IMR-90 (cell line): ENCODE data around the gene KLK11. TPM values are rescaled to one million over a fixed set of nuclear protein-coding genes. Genes with fewer than 3 reads are reported as not detected.
A peak's percentile ranks its signal among the peaks of the same experiment; 100 is the strongest.

Source experiments
- ATAC-seq: fragments of 200-7000 bp; cut with Tn5 transposase; 2 replicates; pipeline ENCODE4 v1.9.1; 2020; ENCODE audit warnings: low read depth, mild to moderate bottlenecking, moderate library complexity
- BruUV-seq: library from RNA; stranded (reverse); fragments of 400-500 nt; replicated peaks from 2 replicates; lab custom pipeline; 2021; lab: Mats Ljungman, UMichigan
- CTCF ChIA-PET: fragments of 300-600 bp; formaldehyde crosslinking; extraction: SDS; loops from one replicate; lab custom pipeline; 2021; ENCODE audit warnings: antibody characterized with exemption; lab: Yijun Ruan, JAX
- POLR2A ChIA-PET: fragments of 300-600 bp; sonication (Branson Sonifier 250); formaldehyde crosslinking; loops from one replicate; lab custom pipeline; 2022; ENCODE audit warnings: antibody characterized with exemption; ENCODE audit not compliant: unreplicated experiment; lab: Charles Lee
- DNase-seq: peaks from one replicate; pipeline ENCODE4 v3.0.0; 2013
- H2AFZ ChIP-seq: replicated peaks from 2 replicates; pipeline ENCODE3; 2013; ENCODE audit warnings: low read length, mild to moderate bottlenecking; ENCODE audit not compliant: poor library complexity
- H2AK5ac ChIP-seq: 2 replicates; pipeline ENCODE4 v1.6.1; 2013; ENCODE audit warnings: low read depth, low read length, inconsistent platforms
- H2AK9ac ChIP-seq: replicated peaks from 2 replicates; pipeline ENCODE3; 2013; ENCODE audit warnings: mild to moderate bottlenecking, low read depth, low read length, moderate library complexity; ENCODE audit not compliant: poor library complexity
- H2BK120ac ChIP-seq: 2 replicates; pipeline ENCODE4 v1.6.1; 2013; ENCODE audit warnings: low read depth, low read length, inconsistent platforms
- H2BK15ac ChIP-seq: 3 replicates; pipeline ENCODE4 v1.6.1; 2013; ENCODE audit warnings: low read depth, low read length, inconsistent platforms
- H2BK20ac ChIP-seq: 2 replicates; pipeline ENCODE4 v1.6.1; 2013; ENCODE audit warnings: low read depth, mild to moderate bottlenecking, inconsistent platforms, low read length, moderate library complexity
- H2BK5ac ChIP-seq: 2 replicates; pipeline ENCODE4 v1.6.1; 2013; ENCODE audit warnings: mild to moderate bottlenecking, low read depth, low read length, inconsistent platforms; ENCODE audit not compliant: poor library complexity, severe bottlenecking
- H3K14ac ChIP-seq: replicated peaks from 2 replicates; pipeline ENCODE4 v1.6.1; 2013; ENCODE audit warnings: low read depth, low read length, inconsistent platforms
- H3K18ac ChIP-seq: 2 replicates; pipeline ENCODE4 v1.6.1; 2013; ENCODE audit warnings: low read depth, low read length, control low read depth
- H3K23ac ChIP-seq: 2 replicates; pipeline ENCODE4 v1.6.1; 2013; ENCODE audit warnings: low read depth, low read length, inconsistent platforms
- H3K27ac ChIP-seq: 2 replicates; pipeline ENCODE4 v1.5.1; 2013; ENCODE audit warnings: mild to moderate bottlenecking, control low read depth, low read length; ENCODE audit not compliant: insufficient read depth
- H3K27me3 ChIP-seq: 2 replicates; pipeline ENCODE4 v1.6.1; 2013; ENCODE audit warnings: low read length; ENCODE audit not compliant: control insufficient read depth, insufficient read depth
- H3K36me3 ChIP-seq: 2 replicates; pipeline ENCODE4 v1.6.1; 2013; ENCODE audit warnings: low read length, mixed read lengths; ENCODE audit not compliant: control insufficient read depth, insufficient read depth
- H3K4ac ChIP-seq: 2 replicates; pipeline ENCODE4 v1.6.1; 2013; ENCODE audit warnings: low read depth, low read length, inconsistent platforms
- H3K4me1 ChIP-seq: 2 replicates; pipeline ENCODE4 v1.6.1; 2013; ENCODE audit warnings: low read length, mixed read lengths; ENCODE audit not compliant: control insufficient read depth, insufficient read depth
- H3K4me2 ChIP-seq: 2 replicates; pipeline ENCODE4 v1.6.1; 2013; ENCODE audit warnings: low read depth, mild to moderate bottlenecking, control low read depth, low read length, moderate library complexity
- H3K4me3 ChIP-seq: 2 replicates; pipeline ENCODE4 v1.5.1; 2013; ENCODE audit warnings: low read depth, mild to moderate bottlenecking, control low read depth, low read length, moderate library complexity; ENCODE audit not compliant: insufficient read depth
- H3K56ac ChIP-seq: 2 replicates; pipeline ENCODE4 v1.6.1; 2013; ENCODE audit warnings: low read length, inconsistent platforms; ENCODE audit not compliant: insufficient read depth; ENCODE audit errors: extremely low read depth
- H3K79me1 ChIP-seq, 2 experiments: 2 replicates each; pipeline ENCODE4 v1.6.1; 2013; ENCODE audit warnings: low read length in 2 of 2, inconsistent platforms in 1 of 2, low read depth in 1 of 2
- H3K9ac ChIP-seq: 2 replicates; pipeline ENCODE4 v1.6.1; 2013; ENCODE audit warnings: low read depth, low read length, control low read depth
- H3K9me1 ChIP-seq: 2 replicates; pipeline ENCODE4 v1.6.1; 2013; ENCODE audit warnings: low read length, inconsistent platforms; ENCODE audit not compliant: insufficient read depth
- H3K9me3 ChIP-seq: 2 replicates; pipeline ENCODE4 v1.6.1; 2013; ENCODE audit warnings: low read length; ENCODE audit not compliant: control insufficient read depth, insufficient read depth
- H4K20me1 ChIP-seq: 2 replicates; pipeline ENCODE4 v1.6.1; 2013; ENCODE audit warnings: low read length, inconsistent platforms; ENCODE audit not compliant: insufficient read depth
- H4K5ac ChIP-seq: 2 replicates; pipeline ENCODE4 v1.6.1; 2013; ENCODE audit warnings: mild to moderate bottlenecking, low read depth, low read length, control low read depth
- H4K8ac ChIP-seq, 2 experiments: 2 replicates each; pipeline ENCODE4 v1.6.1; 2013; ENCODE audit warnings: low read depth in 2 of 2, low read length in 2 of 2, control low read depth in 1 of 2, inconsistent platforms in 1 of 2
- H4K91ac ChIP-seq: 2 replicates; pipeline ENCODE4 v1.6.1; 2013; ENCODE audit warnings: low read depth, low read length, inconsistent platforms; ENCODE audit not compliant: insufficient read depth
- BHLHE40 ChIP-seq: fragments of 150-350 bp; IDR thresholded peaks from 2 replicates; pipeline ENCODE4 v1.6.1; 2016; ENCODE audit warnings: mild to moderate bottlenecking, low read depth, low read length
- CEBPB ChIP-seq: IDR thresholded peaks from 2 replicates; pipeline ENCODE4 v1.6.1; 2012; ENCODE audit warnings: low read depth, low read length, improper control_type of control experiment
- CHD1 ChIP-seq: IDR thresholded peaks from 2 replicates; pipeline ENCODE4 v1.6.1; 2012; ENCODE audit warnings: low read depth, low read length, improper control_type of control experiment
- CTCF ChIP-seq: conservative IDR thresholded peaks from 2 replicates; pipeline ENCODE4 v1.5.1; 2012; ENCODE audit warnings: mild to moderate bottlenecking, low read depth, low read length, improper control_type of control experiment
- ELK1 ChIP-seq: fragments of 150-350 bp; IDR thresholded peaks from 2 replicates; pipeline ENCODE4 v1.6.1; 2016; ENCODE audit warnings: low read depth, mild to moderate bottlenecking, low read length, moderate library complexity, borderline replicate concordance
- FOS ChIP-seq: fragments of 150-350 bp; IDR thresholded peaks from 2 replicates; pipeline ENCODE4 v1.6.1; 2016; ENCODE audit warnings: low read depth, low read length
- MAFK ChIP-seq: IDR thresholded peaks from 2 replicates; pipeline ENCODE4 v1.6.1; 2012; ENCODE audit warnings: low read depth, low read length, improper control_type of control experiment
- MAZ ChIP-seq: IDR thresholded peaks from 2 replicates; pipeline ENCODE4 v1.6.1; 2012; ENCODE audit warnings: low read depth, mild to moderate bottlenecking, low read length, improper control_type of control experiment, moderate library complexity, borderline replicate concordance
- MXI1 ChIP-seq: IDR thresholded peaks from 2 replicates; pipeline ENCODE4 v1.6.1; 2012; ENCODE audit warnings: low read depth, mild to moderate bottlenecking, low read length, moderate library complexity, borderline replicate concordance
- NFE2L2 ChIP-seq: fragments of 150-350 bp; IDR thresholded peaks from 2 replicates; pipeline ENCODE4 v1.6.1; 2016; ENCODE audit warnings: low read depth, mild to moderate bottlenecking, low read length
- POLR2A ChIP-seq: IDR thresholded peaks from 2 replicates; pipeline ENCODE4 v1.6.1; 2012; ENCODE audit warnings: mild to moderate bottlenecking, low read depth, low read length
- RAD21 ChIP-seq: IDR thresholded peaks from 2 replicates; pipeline ENCODE4 v1.6.1; 2012; ENCODE audit warnings: low read length, improper control_type of control experiment
- RCOR1 ChIP-seq: IDR thresholded peaks from 2 replicates; pipeline ENCODE4 v1.6.1; 2012; ENCODE audit warnings: mild to moderate bottlenecking, low read length, improper control_type of control experiment; ENCODE audit not compliant: insufficient replicate concordance
- RFX5 ChIP-seq: IDR thresholded peaks from 2 replicates; pipeline ENCODE4 v1.8.0; 2012; ENCODE audit warnings: low read depth, mild to moderate bottlenecking, low read length, moderate library complexity
- SMC3 ChIP-seq: fragments of 150-350 bp; IDR thresholded peaks from 2 replicates; pipeline ENCODE4 v1.6.1; 2016; ENCODE audit warnings: low read depth, mild to moderate bottlenecking, antibody characterized with exemption, low read length, moderate library complexity
- USF2 ChIP-seq: fragments of 150-350 bp; IDR thresholded peaks from 2 replicates; pipeline ENCODE4 v1.6.1; 2017; ENCODE audit warnings: mild to moderate bottlenecking, antibody characterized with exemption, low read length, low read depth
- WGBS, 2 experiments: methylation state at CpG; one replicate each; pipeline versions ENCODE4 v1.1.5 to v1.1.7; 2013; ENCODE audit warnings: missing lambda C conversion rate in 2 of 2; ENCODE audit not compliant: insufficient read length in 1 of 2; ENCODE audit errors: extremely low coverage in 2 of 2; 5-methylcytosine and 5-hydroxymethylcytosine counted together
- dilution Hi-C: fragments of 300-500 bp; cut with HindIII; formaldehyde crosslinking; loops from one replicate; pipeline ENCODE4 v1.14.3; 2018; ENCODE audit warnings: low sequenced_read_pairs; ENCODE audit not compliant: unreplicated experiment
- in situ Hi-C: fragments of 300-500 bp; cut with MboI; formaldehyde crosslinking; loops from 3 replicates; pipeline ENCODE4 v1.14.3; 2019; ENCODE audit warnings: low sequenced_read_pairs, inconsistent platforms, mixed read lengths
- intact Hi-C: fragments of 100-400 bp; cut with micrococcal nuclease; formaldehyde crosslinking; loops from 2 replicates; pipeline ENCODE4 v1.10.0; 2022
- polyA plus RNA-seq, 3 experiments: library from polyadenylated mRNA; depleted of rRNA; stranded (reverse); fragments of >200 nt; gene quantifications; 2 replicates each; pipeline ENCODE4 v1.2.3, GENCODE V29; 2012; ENCODE audit warnings: low replicate concordance in 1 of 3
- total RNA-seq: library from RNA; depleted of rRNA; stranded (reverse); fragments of >200 nt; gene quantifications from 2 replicates; pipeline ENCODE4 v1.2.3, GENCODE V29; 2012

Gene KLK11
- total and polyA plus RNA-seq, 2 of the 4 experiments (the other 2 are of a cell fraction): not detected

- ATAC-seq: no peak
Measured at GRCh38 chr19:51064534-51065220, 38.3 kb upstream of the KLK11 start, which contains the start of gene KLK13. Gene KLK13 (minus strand): TSS chr19:51065092. CDS start chr19:51065067, 25 bp downstream.

More at GRCh38 chr19:51064534-51065220, 38.3 kb upstream of the KLK11 start, which contains the start of gene KLK13:
- Histone ChIP-seq H2BK120ac (no peak within 1 kb of the TSS), H3K4ac (no peak within 1 kb of the TSS), H2BK15ac (no peak within 1 kb of the TSS), H2BK5ac (no peak within 1 kb of the TSS), H3K18ac (no peak within 1 kb of the TSS), H2BK20ac (no peak within 1 kb of the TSS), H3K23ac (no peak within 1 kb of the TSS), H4K5ac (no peak within 1 kb of the TSS), H2AK5ac (no peak within 1 kb of the TSS), H3K27me3 (no peaks in the 10 kb centered on the region), H3K56ac (no peak within 1 kb of the TSS), H4K91ac (no peak within 1 kb of the TSS), H3K9ac (no peak within 1 kb of the TSS), H3K79me1 (no peaks in the 10 kb centered on the region), H3K9me3 (peaks cover 2% of the 10 kb centered on the region; the same call in 1 of the 2 replicates), H3K9me1 (no peaks in the 10 kb centered on the region), H4K8ac (no peak within 1 kb of the TSS), H3K36me3 (no peaks in the 10 kb centered on the region), H4K20me1 (no peaks in the 10 kb centered on the region), H2AK9ac (no peak within 1 kb of the TSS), H3K4me3 (peak within 1 kb of the TSS; percentile 14; the same call in 1 of the 2 replicates), H3K14ac (no peak within 1 kb of the TSS), H3K4me2 (peak within 1 kb of the TSS; percentile 21; the same call in 1 of the 2 replicates), H2AFZ (peak within 1 kb of the TSS; percentile 43), H3K4me1 (no peaks in the 10 kb centered on the region), H3K27ac (no peak within 1 kb of the TSS)
- DNase-seq: no peak
- TF ChIP-seq CTCF: no peak
- no peak for TF ChIP-seq ELK1
- TF ChIP-seq CEBPB: no peak
- TF ChIP-seq NFE2L2: no peak
- TF ChIP-seq FOS: no peak
- TF ChIP-seq MXI1: no peak
- TF ChIP-seq RCOR1: no peak
- TF ChIP-seq POLR2A: no peak
- TF ChIP-seq RAD21: no peak
- no peak for TF ChIP-seq MAFK
- no peak for TF ChIP-seq RFX5
- no peak for TF ChIP-seq CHD1
- no peak for TF ChIP-seq SMC3
- no peak for TF ChIP-seq MAZ
- TF ChIP-seq BHLHE40: no peak
- TF ChIP-seq USF2: no peak
- WGBS, 2 experiments: no CpG with 5 or more reads among the region's 38 CpGs
- in situ Hi-C loops: no loop called here
- ChIA-PET CTCF (no interaction called here), POLR2A (no interaction called here)
- BruUV-seq: no TSS peak
- dilution Hi-C loops: no loop called here
- intact Hi-C loops: no loop called here
